ENCODE results near the gene ADGRG4. TPM values are rescaled to one million over a fixed set of nuclear protein-coding genes. Genes with fewer than 3 reads are reported as not detected.
"Not testable (repeated sequence)": the region's sequence is repeated elsewhere in the genome, so short reads cannot be mapped to it uniquely, and the experiment has no call there.

The ADGRG4 gene
- polyA plus RNA-seq (2011; rRNA removed) (not detected in 2 replicates), polyA plus RNA-seq (2017; fragmentation: RNase III; extraction: RNeasy Plus Mini Kit Qiagen cat#74134 plus additional on column Dnase treatment) (not detected in 3 replicates), polyA minus RNA-seq (2011; rRNA and poly(A)+ RNA removed) (0.05 TPM in 1 of 2 replicates, not detected in the other)
- polyA plus RNA-seq (2012; cell fraction: cytosol; rRNA removed) = not detected in 2 replicates
- not detected in 2 replicates for polyA plus RNA-seq (2012; cell fraction: nucleus; rRNA removed)

GRCh38 chrX:136300721-136301120 lies at the start of gene ADGRG4:
ADGRG4 (plus strand) TSS chrX:136300963; CDS start chrX:136308778, 7,815 bp downstream.
- H3K27ac ChIP-seq; POLR2A ChIA-PET; CTCF ChIA-PET; ATAC-seq; H3K9me3 ChIP-seq; FAIRE-seq; H3K4me2 ChIP-seq; H3K4me1 ChIP-seq; H3K4me3 ChIP-seq; DNase-seq (ENCODE audit: low read depth in 1 of 2, low spot score in 1 of 2): not testable (repeated sequence)
- 46% methylated on average over 4 of the region's 4 CpGs for WGBS (ENCODE audit: missing lambda C conversion rate)

DNA sequence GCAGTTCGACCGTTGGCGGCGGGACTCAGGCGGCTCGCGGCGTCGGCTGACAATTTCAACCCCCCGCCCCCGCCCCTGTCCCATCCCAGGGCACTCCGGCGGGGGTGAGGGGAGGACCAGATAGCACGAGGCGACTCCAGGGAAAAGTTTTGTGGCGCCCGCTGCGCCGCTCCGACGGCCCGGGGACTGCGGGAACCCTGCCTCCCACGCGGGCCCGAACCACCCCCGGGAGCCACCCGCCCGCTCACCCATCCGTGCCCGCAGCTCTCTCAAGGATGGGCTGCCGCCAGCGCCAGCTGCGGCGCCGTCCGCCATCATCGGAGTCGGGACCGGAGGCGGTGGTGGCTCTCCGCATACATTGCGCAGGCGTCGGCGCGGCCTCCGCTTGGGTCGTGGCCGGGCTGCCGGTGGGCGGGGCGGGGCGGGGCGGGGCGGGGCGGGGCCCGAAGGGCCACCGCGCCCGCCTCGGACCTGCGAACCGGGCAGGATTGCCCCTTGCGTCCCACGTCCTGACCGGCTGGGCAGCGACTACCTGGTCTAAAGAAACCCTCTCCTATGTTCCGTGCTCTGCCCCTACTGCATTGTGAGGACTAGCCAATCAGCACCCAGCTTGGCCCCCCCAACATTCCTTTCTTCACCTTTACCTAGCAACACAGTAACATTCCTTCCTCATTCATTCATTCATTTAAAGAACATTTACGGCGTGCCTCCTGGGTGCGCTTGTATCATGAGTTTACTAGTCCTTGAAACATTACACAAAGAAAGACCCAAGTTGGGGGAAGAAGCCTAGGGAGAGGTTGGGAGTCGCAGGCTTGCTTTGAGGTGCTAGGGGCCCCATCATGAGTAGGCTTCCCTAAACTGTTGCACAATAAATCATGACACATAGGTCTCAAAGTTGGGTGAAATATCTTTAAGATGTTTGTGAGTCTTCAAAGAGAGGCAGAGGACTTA lies 49.4 kb upstream of the ADGRG4 start, which contains the start of gene MAP7D3:
Gene MAP7D3, minus strand, starts transcription at position 360 of the 951 bp plus-strand sequence. Its CDS starts 42 bp downstream, at position 318.
- Histone ChIP-seq H3K4me1 (peaks cover 9% of the 10 kb centered on the region; the same call in 1 of the 3 replicates), H3K27ac (peak within 1 kb of the TSS; percentile 91 to 95), H3K4me2 (peak within 1 kb of the TSS; percentile 79), H3K9me3 (no peaks in the 10 kb centered on the region), H3K4me3 (peak within 1 kb of the TSS; percentile 98)
- FAIRE-seq (no peak), ATAC-seq (peak; percentile 94 to 96), DNase-seq (ENCODE audit: low read depth in 1 of 2, low spot score in 1 of 2) (peak; percentile 54 to 69)
- WGBS (ENCODE audit: missing lambda C conversion rate) = 7% methylated on average over 11 of the region's 73 CpGs
- CTCF ChIA-PET = no interaction called here
- POLR2A ChIA-PET = no interaction called here
- no peak for TF ChIP-seq HOXA7 (CRISPR knock-in tag; IDR thresholded peaks at IDR 0.05)
- TF ChIP-seq ZSCAN20 (CRISPR knock-in tag; IDR thresholded peaks at IDR 0.05) = no peak
- no peak for TF ChIP-seq NFE2L2 (conservative IDR thresholded peaks at IDR 0.05; ENCODE audit: low read length)
- no peak for TF ChIP-seq ZNF302 (CRISPR knock-in tag; IDR thresholded peaks at IDR 0.05)
- peak; percentile 83 for TF ChIP-seq RFX5 (IDR thresholded peaks at IDR 0.05)
- no peak for TF ChIP-seq E2F6 (IDR thresholded peaks at IDR 0.05; ENCODE audit: borderline replicate concordance, low read depth)
- no peak for TF ChIP-seq USF2 (IDR thresholded peaks at IDR 0.05)
- peak in 1 of 2 experiments; percentile 55; a peak in 2 of 5 replicates for TF ChIP-seq JUN (IDR thresholded peaks at IDR 0.05)
- TF ChIP-seq CEBPB (IDR thresholded peaks at IDR 0.05) = 0 out of 4 replicates have a peak, but pooled peaks of 1 of the 2 experiments have one; percentile 39
- TF ChIP-seq EHMT2 (IDR thresholded peaks at IDR 0.05; ENCODE audit: low read depth) = no peak
- TF ChIP-seq SMC3 (IDR thresholded peaks at IDR 0.05) = no peak
- no peak for TF ChIP-seq EHF (CRISPR knock-in tag; IDR thresholded peaks at IDR 0.05)
- TF ChIP-seq CHD2 (IDR thresholded peaks at IDR 0.05; ENCODE audit: low read length, partially characterized antibody) = no peak
- no peak for TF ChIP-seq POLR2AphosphoS2 (conservative IDR thresholded peaks at IDR 0.05; ENCODE audit: low read length)
- no peak for TF ChIP-seq NPAS2 (CRISPR knock-in tag; IDR thresholded peaks at IDR 0.05; ENCODE audit: borderline replicate concordance)
- TF ChIP-seq KDM1A (IDR thresholded peaks at IDR 0.05; ENCODE audit: low read depth) = no peak
- TF ChIP-seq RCOR1 (IDR thresholded peaks at IDR 0.05; ENCODE audit: low read depth, low read length) = no peak
- no peak for TF ChIP-seq HEYL (CRISPR knock-in tag; IDR thresholded peaks at IDR 0.05)
- no peak for TF ChIP-seq TFCP2L1 (CRISPR knock-in tag; IDR thresholded peaks at IDR 0.05)
- TF ChIP-seq, protein P1, sequence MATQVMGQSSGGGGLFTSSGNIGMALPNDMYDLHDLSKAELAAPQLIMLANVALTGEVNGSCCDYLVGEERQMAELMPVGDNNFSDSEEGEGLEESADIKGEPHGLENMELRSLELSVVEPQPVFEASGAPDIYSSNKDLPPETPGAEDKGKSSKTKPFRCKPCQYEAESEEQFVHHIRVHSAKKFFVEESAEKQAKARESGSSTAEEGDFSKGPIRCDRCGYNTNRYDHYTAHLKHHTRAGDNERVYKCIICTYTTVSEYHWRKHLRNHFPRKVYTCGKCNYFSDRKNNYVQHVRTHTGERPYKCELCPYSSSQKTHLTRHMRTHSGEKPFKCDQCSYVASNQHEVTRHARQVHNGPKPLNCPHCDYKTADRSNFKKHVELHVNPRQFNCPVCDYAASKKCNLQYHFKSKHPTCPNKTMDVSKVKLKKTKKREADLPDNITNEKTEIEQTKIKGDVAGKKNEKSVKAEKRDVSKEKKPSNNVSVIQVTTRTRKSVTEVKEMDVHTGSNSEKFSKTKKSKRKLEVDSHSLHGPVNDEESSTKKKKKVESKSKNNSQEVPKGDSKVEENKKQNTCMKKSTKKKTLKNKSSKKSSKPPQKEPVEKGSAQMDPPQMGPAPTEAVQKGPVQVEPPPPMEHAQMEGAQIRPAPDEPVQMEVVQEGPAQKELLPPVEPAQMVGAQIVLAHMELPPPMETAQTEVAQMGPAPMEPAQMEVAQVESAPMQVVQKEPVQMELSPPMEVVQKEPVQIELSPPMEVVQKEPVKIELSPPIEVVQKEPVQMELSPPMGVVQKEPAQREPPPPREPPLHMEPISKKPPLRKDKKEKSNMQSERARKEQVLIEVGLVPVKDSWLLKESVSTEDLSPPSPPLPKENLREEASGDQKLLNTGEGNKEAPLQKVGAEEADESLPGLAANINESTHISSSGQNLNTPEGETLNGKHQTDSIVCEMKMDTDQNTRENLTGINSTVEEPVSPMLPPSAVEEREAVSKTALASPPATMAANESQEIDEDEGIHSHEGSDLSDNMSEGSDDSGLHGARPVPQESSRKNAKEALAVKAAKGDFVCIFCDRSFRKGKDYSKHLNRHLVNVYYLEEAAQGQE (IDR thresholded peaks at IDR 0.05) = no peak
- TF ChIP-seq GATA3 (IDR thresholded peaks at IDR 0.05; ENCODE audit: borderline replicate concordance) = no peak
- peak; percentile 83 for TF ChIP-seq PHF8 (IDR thresholded peaks at IDR 0.05; ENCODE audit: borderline replicate concordance, low read depth)
- TF ChIP-seq JUNB (IDR thresholded peaks at IDR 0.05) = no peak
- no peak for TF ChIP-seq MAZ (IDR thresholded peaks at IDR 0.05; ENCODE audit: borderline replicate concordance, low read depth, low read length)
- no peak for TF ChIP-seq FOXS1 (CRISPR knock-in tag; IDR thresholded peaks at IDR 0.05)
- no peak for TF ChIP-seq FOSL2 (IDR thresholded peaks at IDR 0.05)
- TF ChIP-seq FOSL2 (CRISPR knock-in tag; IDR thresholded peaks at IDR 0.05) = peak; percentile 5; the same call in 1 of the 2 replicates
- no peak for TF ChIP-seq ELK1 (IDR thresholded peaks at IDR 0.05; ENCODE audit: low read depth, low read length)
- TF ChIP-seq MAFK (IDR thresholded peaks at IDR 0.05; ENCODE audit: partially characterized antibody) = no peak
- TF ChIP-seq CBX2 (IDR thresholded peaks at IDR 0.05; ENCODE audit: borderline replicate concordance, low read depth) = no peak
- no peak for TF ChIP-seq TP53 (CRISPR knock-in tag; IDR thresholded peaks at IDR 0.05)
